GM19463 (cell line): Measurements from ENCODE around the gene ANP32A.

ENCODE experiments used
- ATAC-seq: cut with Tn5 transposase; IDR thresholded peaks from one replicate; pipeline ENCODE4 v1.9.1; 2021; ENCODE audit warnings: mild to moderate bottlenecking, moderate library complexity; ENCODE audit not compliant: unreplicated experiment

ANP32A gene

GRCh38 chr15:68800875-68801274 is 19.8 kb downstream of the ANP32A start:
- ATAC-seq = no peak

GRCh38 chr15:68798346-68799094 is 22.2 kb downstream of the ANP32A start:
- no peak for ATAC-seq

- ATAC-seq = no peak
Measured at GRCh38 chr15:68797599-68798345, 22.9 kb downstream of the ANP32A start.

GRCh38 chr15:68797191-68797590 is 23.5 kb downstream of the ANP32A start:
- peak; percentile 31 for ATAC-seq

- no peak for ATAC-seq
Measured at GRCh38 chr15:68796576-68796975, 24.1 kb downstream of the ANP32A start.

- peak; percentile 54 for ATAC-seq
Measured at GRCh38 chr15:68795298-68795848, 25.3 kb downstream of the ANP32A start.

GRCh38 chr15:68794863-68795262 is 25.8 kb downstream of the ANP32A start:
- ATAC-seq = no peak

GRCh38 chr15:68794307-68794706 is 26.4 kb downstream of the ANP32A start:
- no peak for ATAC-seq

- ATAC-seq = no peak
Measured at GRCh38 chr15:68793776-68794175, 26.9 kb downstream of the ANP32A start.

GRCh38 chr15:68792901-68793766 is 27.6 kb downstream of the ANP32A start:
- no peak for ATAC-seq

GRCh38 chr15:68791431-68792283 is 29.0 kb downstream of the ANP32A start:
- peak; percentile 51 for ATAC-seq

GRCh38 chr15:68790910-68791309 is 29.8 kb downstream of the ANP32A start:
- no peak for ATAC-seq

- no peak for ATAC-seq
Measured at GRCh38 chr15:68790242-68790575, 30.5 kb downstream of the ANP32A start.

- no peak for ATAC-seq
Measured at GRCh38 chr15:68789534-68790241, 31.0 kb downstream of the ANP32A start.

- no peak for ATAC-seq
Measured at GRCh38 chr15:68789091-68789490, 31.6 kb downstream of the ANP32A start.

- ATAC-seq = no peak
Measured at GRCh38 chr15:68788264-68788624, 32.5 kb downstream of the ANP32A start.

GRCh38 chr15:68787609-68788263 is 33.0 kb downstream of the ANP32A start:
- no peak for ATAC-seq

GRCh38 chr15:68786753-68787152 is 33.9 kb downstream of the ANP32A start:
- no peak for ATAC-seq

GRCh38 chr15:68785541-68785940 is 35.2 kb downstream of the ANP32A start:
- no peak for ATAC-seq
